ENCODE results near the gene DLG2.

GRCh38 chr11:83545494-83546260 lies 2081.5 kb downstream of the DLG2 start:
- TF ChIP-seq CHD2 (IDR thresholded peaks at IDR 0.05; ENCODE audit: low read length) (no peak), YY1 (IDR thresholded peaks at IDR 0.05; ENCODE audit: low read depth, low read length) (no peak), CTCF (IDR thresholded peaks at IDR 0.05; ENCODE audit: control extremely low read depth in 1 of 3, insufficient read depth in 1 of 3, low read depth in 1 of 3, low read length in 3 of 3) (no peak), EZH2 (IDR thresholded peaks at IDR 0.05; ENCODE audit: low read depth, low read length, severe bottlenecking) (no peak), RBBP5 (IDR thresholded peaks at IDR 0.05; ENCODE audit: borderline replicate concordance, low read depth, low read length) (no peak), RAD21 (IDR thresholded peaks at IDR 0.05 in 1 of 2, conservative IDR thresholded peaks at IDR 0.05 in 1 of 2; ENCODE audit: low read depth in 2 of 2, low read length in 2 of 2) (no peak)
